HUES6 (cell line): ENCODE results near the gene PSEN2.

Source experiments
- H3K27ac ChIP-seq: 2 replicates; pipeline ENCODE4 v1.7.0; 2013; ENCODE audit warnings: low read depth, mild to moderate bottlenecking, low read length, inconsistent platforms
- H3K27me3 ChIP-seq: 2 replicates; pipeline ENCODE4 v1.6.1; 2013; ENCODE audit warnings: low read length; ENCODE audit not compliant: control insufficient read depth, insufficient read depth
- H3K36me3 ChIP-seq: 2 replicates; pipeline ENCODE4 v1.6.1; 2013; ENCODE audit warnings: low read length; ENCODE audit not compliant: control insufficient read depth, insufficient read depth
- H3K4me1 ChIP-seq: 2 replicates; pipeline ENCODE4 v1.6.1; 2013; ENCODE audit warnings: low read length; ENCODE audit not compliant: control insufficient read depth, insufficient read depth
- H3K4me3 ChIP-seq: 2 replicates; pipeline ENCODE4 v1.5.1; 2013; ENCODE audit warnings: low read depth, low read length
- H3K9ac ChIP-seq: one replicate; pipeline ENCODE4 v1.6.1; 2013; ENCODE audit warnings: mild to moderate bottlenecking, low read length
- H3K9me3 ChIP-seq: 2 replicates; pipeline ENCODE4 v1.6.1; 2013; ENCODE audit warnings: low read depth, low read length; ENCODE audit not compliant: control insufficient read depth, insufficient read depth

The PSEN2 gene

GRCh38 chr1:226902601-226903000 lies 32.2 kb downstream of the PSEN2 start:
- Histone ChIP-seq H3K4me3 (no peak overlapping the region), H3K4me1 (peaks cover 5% of the 10 kb centered on the region; the same call in 1 of the 2 replicates), H3K9me3 (no peaks in the 10 kb centered on the region)

GRCh38 chr1:226903819-226904716 lies 33.7 kb downstream of the PSEN2 start:
- Histone ChIP-seq H3K9ac (no peak overlapping the region), H3K4me3 (no peak overlapping the region), H3K36me3 (peaks cover 30% of the 10 kb centered on the region), H3K27me3 (no peaks in the 10 kb centered on the region), H3K9me3 (no peaks in the 10 kb centered on the region), H3K27ac (no peak overlapping the region), H3K4me1 (peaks cover 5% of the 10 kb centered on the region; the same call in 1 of the 2 replicates)

More at GRCh38 chr1:226902601-226903000, 32.2 kb downstream of the PSEN2 start:
- H3K36me3 ChIP-seq: peaks cover 31% of the 10 kb centered on the region
- H3K27ac ChIP-seq: no peak overlapping the region
- no peaks in the 10 kb centered on the region for H3K27me3 ChIP-seq
- no peak overlapping the region for H3K9ac ChIP-seq

GRCh38 chr1:226904772-226905171 lies 34.4 kb downstream of the PSEN2 start:
- Histone ChIP-seq H3K4me3 (no peak overlapping the region), H3K27ac (no peak overlapping the region), H3K36me3 (peaks cover 23% of the 10 kb centered on the region), H3K27me3 (no peaks in the 10 kb centered on the region), H3K9me3 (no peaks in the 10 kb centered on the region), H3K9ac (no peak overlapping the region), H3K4me1 (peaks cover 5% of the 10 kb centered on the region; the same call in 1 of the 2 replicates)

GRCh38 chr1:226908419-226908818 lies 38.0 kb downstream of the PSEN2 start:
- Histone ChIP-seq H3K4me3 (no peak overlapping the region), H3K36me3 (no peaks in the 10 kb centered on the region; the same call in 1 of the 2 replicates)

GRCh38 chr1:226908913-226909312 lies 38.5 kb downstream of the PSEN2 start:
- Histone ChIP-seq H3K9me3 (no peaks in the 10 kb centered on the region), H3K27me3 (no peaks in the 10 kb centered on the region), H3K27ac (no peak overlapping the region), H3K4me1 (peaks cover 4% of the 10 kb centered on the region; the same call in 1 of the 2 replicates), H3K9ac (no peak overlapping the region), H3K36me3 (no peaks in the 10 kb centered on the region), H3K4me3 (no peak overlapping the region)

More at GRCh38 chr1:226908419-226908818, 38.0 kb downstream of the PSEN2 start:
- Histone ChIP-seq H3K9ac (no peak overlapping the region), H3K9me3 (no peaks in the 10 kb centered on the region), H3K27ac (no peak overlapping the region), H3K27me3 (no peaks in the 10 kb centered on the region), H3K4me1 (peaks cover 5% of the 10 kb centered on the region; the same call in 1 of the 2 replicates)

- Histone ChIP-seq H3K4me3 (no peak overlapping the region), H3K27me3 (no peaks in the 10 kb centered on the region), H3K9ac (no peak overlapping the region), H3K4me1 (no peaks in the 10 kb centered on the region), H3K27ac (no peak overlapping the region), H3K36me3 (no peaks in the 10 kb centered on the region), H3K9me3 (no peaks in the 10 kb centered on the region)
These were observed 42.3 kb downstream of the PSEN2 start for GRCh38 chr1:226912587-226913176.

- no peak overlapping the region for H3K4me3 ChIP-seq
These were observed 45.2 kb downstream of the PSEN2 start for GRCh38 chr1:226915672-226915995.

GRCh38 chr1:226916497-226916896 lies 46.1 kb downstream of the PSEN2 start:
- no peaks in the 10 kb centered on the region for H3K9me3 ChIP-seq
- no peak overlapping the region for H3K4me3 ChIP-seq
- H3K9ac ChIP-seq: no peak overlapping the region
- no peaks in the 10 kb centered on the region for H3K4me1 ChIP-seq
- H3K27ac ChIP-seq: no peak overlapping the region
- H3K27me3 ChIP-seq: no peaks in the 10 kb centered on the region
- no peaks in the 10 kb centered on the region for H3K36me3 ChIP-seq

More at GRCh38 chr1:226915672-226915995, 45.2 kb downstream of the PSEN2 start:
- no peaks in the 10 kb centered on the region for H3K36me3 ChIP-seq
- H3K4me1 ChIP-seq: no peaks in the 10 kb centered on the region
- no peak overlapping the region for H3K27ac ChIP-seq
- no peak overlapping the region for H3K9ac ChIP-seq
- no peaks in the 10 kb centered on the region for H3K9me3 ChIP-seq
- H3K27me3 ChIP-seq: no peaks in the 10 kb centered on the region

GRCh38 chr1:226919587-226919986 lies 49.2 kb downstream of the PSEN2 start:
- no peaks in the 10 kb centered on the region for H3K27me3 ChIP-seq
- H3K4me1 ChIP-seq: no peaks in the 10 kb centered on the region
- H3K36me3 ChIP-seq: no peaks in the 10 kb centered on the region
- no peaks in the 10 kb centered on the region for H3K9me3 ChIP-seq
- no peak overlapping the region for H3K27ac ChIP-seq
- H3K9ac ChIP-seq: no peak overlapping the region
- no peak overlapping the region for H3K4me3 ChIP-seq

GRCh38 chr1:226919995-226920394 lies 49.6 kb downstream of the PSEN2 start:
- no peaks in the 10 kb centered on the region for H3K27me3 ChIP-seq
- no peak overlapping the region for H3K27ac ChIP-seq
- no peaks in the 10 kb centered on the region for H3K9me3 ChIP-seq
- no peak overlapping the region for H3K4me3 ChIP-seq
- no peak overlapping the region for H3K9ac ChIP-seq
- H3K4me1 ChIP-seq: no peaks in the 10 kb centered on the region
- H3K36me3 ChIP-seq: no peaks in the 10 kb centered on the region

- no peaks in the 10 kb centered on the region for H3K36me3 ChIP-seq
- H3K9me3 ChIP-seq: no peaks in the 10 kb centered on the region
- H3K27ac ChIP-seq: no peak overlapping the region
- no peak overlapping the region for H3K9ac ChIP-seq
- no peaks in the 10 kb centered on the region for H3K4me1 ChIP-seq
- no peak overlapping the region for H3K4me3 ChIP-seq
- H3K27me3 ChIP-seq: no peaks in the 10 kb centered on the region
These were observed 50.1 kb downstream of the PSEN2 start for GRCh38 chr1:226920446-226920894.
